HG02885 (cell line): ENCODE measurements around the gene AKAP1.
A peak's percentile ranks its signal among the peaks of the same experiment; 100 is the strongest.

Source experiments
- ATAC-seq: cut with Tn5 transposase; IDR thresholded peaks from one replicate; pipeline ENCODE4 v1.9.1; 2021; ENCODE audit warnings: mild to moderate bottlenecking; ENCODE audit not compliant: unreplicated experiment, poor library complexity

Gene AKAP1

DNA sequence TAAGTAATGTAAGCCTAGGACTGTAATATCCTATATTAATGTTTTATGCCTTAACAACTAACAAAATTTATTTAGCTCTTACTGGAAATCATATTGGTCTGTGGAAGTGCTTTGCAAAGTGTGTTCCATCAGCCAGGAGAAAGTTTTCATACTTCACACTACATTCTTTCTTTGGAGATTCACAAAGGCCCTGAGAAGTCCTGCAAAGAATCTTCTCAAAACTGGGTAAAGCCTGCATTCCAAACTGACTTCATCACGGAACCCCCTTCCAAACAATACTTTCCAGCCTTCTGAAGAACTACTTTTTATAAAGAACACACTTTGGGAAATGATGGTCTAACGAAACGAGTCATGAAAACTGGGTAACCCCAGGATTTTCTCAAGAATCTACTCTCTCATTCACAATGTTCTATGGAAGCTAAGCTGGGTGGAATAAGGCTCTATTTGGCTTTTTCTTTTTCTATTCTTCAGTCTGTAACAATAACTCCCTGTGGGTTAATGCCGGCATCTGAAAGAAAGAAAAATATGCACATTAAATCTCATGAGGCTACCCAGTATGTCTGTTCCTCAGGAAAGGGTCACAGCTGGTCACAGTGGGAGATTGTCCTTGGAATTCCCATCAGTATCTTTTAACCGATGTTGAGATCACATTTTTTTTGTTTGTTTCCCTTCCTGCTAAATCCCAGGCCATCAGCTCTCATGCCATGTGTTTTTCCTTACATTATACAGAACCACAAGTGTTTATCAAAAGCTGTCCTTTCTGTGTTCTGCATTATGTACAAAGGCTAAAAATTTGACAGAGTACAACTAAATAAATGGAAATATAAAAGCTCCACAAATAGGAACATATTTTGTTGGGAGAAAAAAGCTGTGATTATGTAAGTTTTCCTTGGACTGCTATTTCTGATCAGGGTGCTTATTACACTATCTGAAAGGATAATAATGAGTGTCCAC, 12.8 kb upstream of the AKAP1 start:
- ATAC-seq = no peak

- no peak for ATAC-seq
These were observed 11.4 kb upstream of the AKAP1 start for GRCh38 chr17:57073626-57074025.

- no peak for ATAC-seq
These were observed 9.9 kb upstream of the AKAP1 start for GRCh38 chr17:57075193-57075592.

DNA sequence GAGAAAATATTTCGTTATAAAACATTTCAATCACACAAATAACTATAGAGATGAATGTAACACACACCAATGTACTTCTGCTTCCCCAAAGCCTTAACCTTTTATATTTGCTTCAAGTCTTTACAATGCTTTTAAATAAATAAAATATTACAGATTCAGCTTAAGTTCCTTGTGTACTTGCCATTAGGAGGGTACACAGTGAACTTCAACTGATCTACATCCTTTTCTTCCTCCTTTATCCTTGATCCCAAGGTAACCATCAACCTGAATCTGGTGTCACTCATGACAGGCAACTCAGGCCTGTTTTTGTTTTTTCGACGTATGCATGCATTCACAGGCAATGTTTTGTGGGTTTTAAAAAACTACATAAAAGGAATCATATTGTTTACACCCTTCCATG, 9.3 kb upstream of the AKAP1 start:
- no peak for ATAC-seq

GRCh38 chr17:57077000-57077399, 8.0 kb upstream of the AKAP1 start:
- no peak for ATAC-seq

DNA sequence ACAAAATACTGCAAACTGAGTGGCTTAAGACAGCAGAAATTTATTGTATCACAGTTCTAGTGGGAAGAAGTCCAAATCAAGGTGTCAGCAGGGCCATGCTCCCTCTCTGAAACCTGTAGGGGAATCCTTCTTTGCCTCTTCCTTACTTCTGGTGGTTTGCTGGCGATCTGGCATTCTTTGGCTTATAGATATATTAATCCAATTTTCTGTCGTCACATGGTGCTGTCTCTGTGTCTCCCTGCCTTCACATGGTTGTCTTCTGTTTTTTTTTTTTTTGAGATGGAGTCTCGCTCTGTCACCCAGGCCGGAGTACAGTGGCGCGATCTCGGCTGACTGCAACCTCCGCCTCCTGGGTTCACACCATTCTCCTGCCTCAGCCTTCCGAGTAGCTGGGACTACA, 6.8 kb upstream of the AKAP1 start:
- no peak for ATAC-seq

DNA sequence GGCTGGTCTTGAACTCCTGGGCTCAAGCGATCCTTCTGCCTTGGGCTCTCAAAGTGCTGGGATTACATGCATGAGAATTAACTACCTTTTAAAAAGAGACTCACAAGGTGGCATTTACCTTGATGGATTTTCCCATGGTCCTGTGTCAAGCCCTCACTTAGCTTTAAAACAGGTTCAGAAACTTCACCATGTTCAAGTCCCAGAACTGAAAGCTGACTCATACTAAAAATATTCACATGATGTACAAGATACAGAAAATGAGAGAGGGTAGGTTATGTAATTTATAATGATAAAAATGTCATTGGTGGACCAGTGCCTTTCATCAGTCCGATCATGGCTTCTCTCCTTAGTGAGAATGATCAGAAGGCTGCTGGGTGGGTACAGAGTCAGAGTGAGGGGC, 4.3 kb upstream of the AKAP1 start:
- ATAC-seq = no peak

- ATAC-seq = no peak
These were observed 2.6 kb upstream of the AKAP1 start for GRCh38 chr17:57082441-57082840.

DNA sequence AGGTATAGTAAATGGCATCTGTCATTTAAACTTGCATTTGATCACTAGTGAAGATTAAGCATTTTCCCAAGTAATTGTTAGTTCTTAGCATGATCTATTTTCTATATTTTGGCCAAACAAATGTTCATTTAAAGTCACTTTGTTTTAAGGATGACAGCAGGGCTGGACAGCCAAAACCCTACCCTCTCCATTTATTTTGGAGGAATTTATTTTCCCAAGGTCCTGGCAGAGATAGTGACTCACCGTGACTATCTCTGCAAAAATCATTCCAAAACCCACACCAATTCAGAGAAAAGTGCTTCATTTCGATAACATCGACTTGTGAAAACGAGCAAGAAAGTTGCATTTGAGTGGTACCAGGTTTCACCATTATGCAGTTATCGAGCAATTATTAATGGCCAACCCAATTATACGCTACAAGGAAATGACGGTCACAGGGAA, 665 bp upstream of the AKAP1 start:
- ATAC-seq = no peak

DNA sequence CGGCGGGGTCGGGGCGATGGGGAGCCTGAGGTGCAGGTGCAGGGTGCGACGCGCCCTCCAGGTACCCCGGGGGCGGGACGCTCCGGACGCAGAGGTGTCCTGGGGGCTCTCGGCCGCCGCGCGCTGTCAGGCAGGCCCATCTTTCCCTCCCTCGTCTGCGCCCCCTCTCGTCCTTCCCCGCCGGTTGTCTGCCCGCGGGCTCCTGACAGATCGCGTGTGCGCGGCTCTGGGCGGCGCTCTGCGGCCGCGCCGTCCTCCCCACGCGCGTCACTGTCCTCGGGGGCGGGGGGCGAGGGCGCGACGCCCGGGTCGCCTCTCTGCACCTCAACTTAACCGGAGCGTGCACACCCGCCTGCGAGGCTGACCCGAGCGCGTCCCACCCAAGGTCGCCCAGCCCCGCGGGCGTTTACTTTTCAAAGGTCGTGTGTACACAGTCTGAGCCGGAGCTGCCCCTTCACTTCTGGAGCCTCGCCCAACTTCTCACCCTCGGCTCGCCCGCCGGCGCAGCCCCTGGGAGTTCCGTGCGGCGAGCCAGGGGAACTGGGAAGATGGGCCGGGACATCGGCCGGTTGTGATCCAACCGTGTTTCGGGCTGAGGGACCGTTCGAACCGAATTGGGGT, 512 bp downstream of the AKAP1 start:
- ATAC-seq = peak; percentile 38

DNA sequence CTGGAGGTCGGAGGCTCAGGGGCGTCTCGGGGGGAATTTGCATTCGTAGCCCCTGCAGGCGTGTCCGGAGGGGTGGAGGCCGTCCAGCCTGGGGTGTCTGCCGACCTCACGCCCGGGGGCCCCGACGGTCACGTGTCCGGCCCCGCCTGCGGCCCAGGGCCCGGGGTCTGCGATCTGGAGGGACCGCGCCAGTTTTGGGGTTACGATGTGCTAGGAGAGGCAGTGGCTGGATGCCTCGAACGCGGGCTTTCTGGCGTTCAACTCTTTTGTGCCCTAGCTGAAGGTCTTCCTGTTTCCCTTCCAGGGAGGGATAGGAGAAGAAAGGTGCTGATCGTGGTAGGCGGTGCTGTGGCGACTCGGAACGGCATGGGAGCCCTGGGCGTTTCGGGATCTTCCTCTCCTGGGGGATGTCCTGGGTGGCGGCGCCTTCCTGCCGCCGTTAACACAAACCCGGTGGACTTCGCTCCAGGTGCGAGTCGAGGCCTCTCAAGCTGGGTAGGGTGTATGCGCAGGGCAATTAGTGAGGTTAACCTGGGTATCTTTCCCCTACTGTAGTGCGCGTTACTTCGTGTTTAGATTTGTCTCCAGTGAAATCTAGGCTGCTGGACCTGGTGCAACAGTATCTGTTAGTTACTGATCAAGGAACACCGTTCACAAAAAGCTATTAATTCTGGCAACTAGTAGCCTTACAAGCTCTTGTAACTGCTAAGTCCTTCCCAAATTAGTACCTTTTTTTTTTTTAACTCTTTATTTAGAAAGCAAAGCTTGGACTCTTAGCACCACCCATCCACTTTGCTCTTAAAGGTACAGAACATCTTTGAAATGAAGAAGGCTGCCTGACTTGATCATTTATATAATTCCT, 1.3 kb downstream of the AKAP1 start:
- no peak for ATAC-seq

DNA sequence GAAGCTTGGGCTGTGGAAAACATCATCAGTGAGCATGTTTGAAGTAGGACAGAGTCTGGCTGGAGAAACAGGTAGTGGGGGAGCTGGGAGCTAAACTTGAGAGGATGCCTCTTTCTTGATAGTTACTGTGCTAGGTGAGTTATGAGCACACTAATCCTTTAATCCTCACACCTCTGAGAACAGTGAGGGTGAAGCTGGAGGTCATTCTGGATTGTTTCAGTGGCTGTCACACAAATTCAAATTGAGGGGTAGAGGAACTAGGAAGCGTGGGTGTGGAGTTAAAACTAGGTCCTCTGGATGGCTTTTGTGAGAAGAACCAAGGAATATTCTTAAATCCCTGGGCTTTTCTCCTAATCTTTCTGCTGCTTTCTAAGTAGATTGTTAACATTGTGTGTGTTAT, 3.3 kb downstream of the AKAP1 start:
- no peak for ATAC-seq

- no peak for ATAC-seq
These were observed 4.3 kb downstream of the AKAP1 start for GRCh38 chr17:57089391-57089790.

DNA sequence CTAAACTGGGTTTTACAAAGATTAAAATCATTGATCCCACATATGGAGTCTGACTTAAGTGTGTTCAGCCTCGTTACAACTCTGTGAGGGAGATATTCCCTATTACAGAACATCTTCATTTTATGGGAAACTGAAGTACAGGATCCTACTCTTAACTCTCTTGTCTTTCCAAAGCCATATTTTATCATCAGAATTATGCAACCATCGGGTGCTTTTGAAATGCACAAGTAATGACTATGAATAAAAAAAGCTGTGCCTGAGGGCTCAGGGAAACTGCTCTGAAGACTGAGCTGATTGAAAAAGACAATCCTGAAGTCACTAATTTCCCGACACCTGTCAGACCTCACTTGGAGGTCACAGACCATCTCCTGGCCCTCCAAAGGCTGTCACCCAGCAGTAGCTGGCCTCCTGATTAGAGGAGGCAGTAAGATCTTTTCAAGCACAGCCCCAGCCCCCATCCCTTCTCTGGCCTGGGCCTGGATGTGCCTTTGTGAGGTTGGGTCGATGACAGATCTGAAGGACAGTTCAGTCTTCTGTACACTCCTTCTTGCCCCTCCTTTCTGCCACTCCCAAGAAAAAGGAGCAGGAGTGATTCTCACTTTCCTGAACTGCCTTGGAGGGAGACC, 5.6 kb downstream of the AKAP1 start:
- no peak for ATAC-seq

- no peak for ATAC-seq
These were observed 6.2 kb downstream of the AKAP1 start for GRCh38 chr17:57091186-57091618.

GRCh38 chr17:57092171-57092570, 7.1 kb downstream of the AKAP1 start:
- no peak for ATAC-seq

GRCh38 chr17:57092779-57093178, 7.7 kb downstream of the AKAP1 start:
- no peak for ATAC-seq

GRCh38 chr17:57096472-57097202, 11.6 kb downstream of the AKAP1 start:
- no peak for ATAC-seq

GRCh38 chr17:57097832-57098421, 12.9 kb downstream of the AKAP1 start:
- no peak for ATAC-seq
